CD4-positive, alpha-beta memory T cell (primary cell): ENCODE data around the gene UBFD1. TPM values are rescaled to one million over a fixed set of nuclear protein-coding genes. Genes with fewer than 3 reads are reported as not detected.

Experiments
- CTCF ChIA-PET: fragments of 350-600 bp; sonication (Branson Sonifier 250); formaldehyde crosslinking; loops from one replicate; lab custom pipeline; 2021; ENCODE audit warnings: inconsistent platforms; ENCODE audit not compliant: partially characterized antibody; lab: Charles Lee
- POLR2A ChIA-PET: fragments of 350-600 bp; sonication (Branson Sonifier 250); formaldehyde crosslinking; loops from one replicate; lab custom pipeline; 2021; ENCODE audit not compliant: partially characterized antibody; lab: Charles Lee
- DNase-seq, 5 donors: peaks; one replicate each; pipeline versions ENCODE4 v3.0.0 to v3.0.0-alpha.2; 2020 to 2022; ENCODE audit warnings: mixed read lengths in 1 of 5
- H3K27ac ChIP-seq: one replicate; pipeline ENCODE4 v1.7.0; 2013; ENCODE audit warnings: low read depth, low read length
- H3K27me3 ChIP-seq: 2 replicates; pipeline ENCODE4 v1.7.0; 2013; ENCODE audit warnings: mild to moderate bottlenecking, low read length, moderate library complexity; ENCODE audit not compliant: insufficient read depth
- H3K36me3 ChIP-seq: 2 replicates; pipeline ENCODE4 v1.7.0; 2013; ENCODE audit warnings: mild to moderate bottlenecking, low read length, moderate library complexity; ENCODE audit not compliant: insufficient read depth
- H3K4me1 ChIP-seq: 2 replicates; pipeline ENCODE4 v1.7.0; 2013; ENCODE audit warnings: mild to moderate bottlenecking, low read length, moderate library complexity; ENCODE audit not compliant: insufficient read depth
- H3K4me3 ChIP-seq, 2 donors: one replicate each; pipeline ENCODE4 v1.7.0; 2013; ENCODE audit warnings: low read length in 2 of 2, mild to moderate bottlenecking in 1 of 2
- H3K9me3 ChIP-seq, 2 donors: one replicate each; pipeline ENCODE4 v1.7.0; 2013; ENCODE audit warnings: low read length in 2 of 2, control low read depth in 1 of 2; ENCODE audit not compliant: control insufficient read depth in 1 of 2
- H3K27ac Mint-ChIP-seq, 7 donors: one replicate each; pipeline ENCODE4 v1.8.0; 2020 to 2021; ENCODE audit warnings: mixed read lengths in 7 of 7, mild to moderate bottlenecking in 6 of 7, inconsistent platforms in 3 of 7, moderate library complexity in 3 of 7
- H3K27me3 Mint-ChIP-seq, 2 donors: one replicate each; pipeline ENCODE4 v1.8.0; 2020 to 2021; ENCODE audit warnings: mixed read lengths in 2 of 2
- H3K36me3 Mint-ChIP-seq, 2 donors: one replicate each; pipeline ENCODE4 v1.8.0; 2020 to 2021; ENCODE audit warnings: mixed read lengths in 2 of 2, inconsistent platforms in 1 of 2, mild to moderate bottlenecking in 1 of 2
- H3K4me1 Mint-ChIP-seq, 4 donors: one replicate each; pipeline ENCODE4 v1.8.0; 2020 to 2021; ENCODE audit warnings: mixed read lengths in 4 of 4, mild to moderate bottlenecking in 1 of 4
- H3K4me3 Mint-ChIP-seq, 8 donors: one replicate each; pipeline ENCODE4 v1.8.0; 2020 to 2021; ENCODE audit warnings: mixed read lengths in 8 of 8, mild to moderate bottlenecking in 7 of 8, moderate library complexity in 6 of 8, inconsistent platforms in 3 of 8
- H3K9me3 Mint-ChIP-seq, 8 donors: one replicate each; pipeline ENCODE4 v1.8.0; 2020 to 2021; ENCODE audit warnings: mixed read lengths in 8 of 8, mild to moderate bottlenecking in 5 of 8, inconsistent platforms in 3 of 8, moderate library complexity in 1 of 8
- intact Hi-C: fragments of 100-400 bp; cut with micrococcal nuclease; formaldehyde crosslinking; loops from one replicate; pipeline ENCODE4 v1.15.1; 2023
- polyA plus RNA-seq, 2 donors: library from polyadenylated mRNA; unstranded; fragments of 300-500 nt; fragmentation: Illumina TruSeq; gene quantifications; one replicate each; pipeline ENCODE4 v1.2.3, GENCODE V29; 2021
- total RNA-seq, 2 experiments: library from RNA; stranded (reverse); gene quantifications; one replicate each; pipeline ENCODE4 v1.2.3, GENCODE V29; 2021

The UBFD1 gene
- total and polyA plus RNA-seq, 4 experiments from 2014 or later = 11.9 to 41.2 (median 28.1) TPM

GRCh38 chr16:23518435-23518891 lies 39.1 kb upstream of the UBFD1 start:
- Mint-ChIP-seq H3K27me3 (no peaks in the 10 kb centered on the region), H3K4me3 (peak overlapping the region in 1 of 8 donors; percentile 52), H3K27ac (peak overlapping the region in 2 of 7 donors; percentile 21 to 46), H3K9me3 (no peaks in the 10 kb centered on the region), H3K4me1 (peaks cover 24 to 44% (median 31%) of the 10 kb centered on the region in 4 donors), H3K36me3 (peaks cover 21 to 26% of the 10 kb centered on the region in 2 donors)
- no peak overlapping the region for H3K4me3 ChIP-seq
- ChIA-PET POLR2A (no interaction called here), CTCF (no interaction called here)
- intact Hi-C loops = no loop called here
- H3K27me3 ChIP-seq = no peaks in the 10 kb centered on the region
- no peaks in the 10 kb centered on the region for H3K36me3 ChIP-seq
- DNase-seq = no peak
- H3K27ac ChIP-seq = no peak overlapping the region
- H3K9me3 ChIP-seq = no peaks in the 10 kb centered on the region
- H3K4me1 ChIP-seq = peaks cover 32% of the 10 kb centered on the region

GRCh38 chr16:23519282-23519681 lies 38.2 kb upstream of the UBFD1 start:
- Histone ChIP-seq H3K27me3 (no peaks in the 10 kb centered on the region), H3K36me3 (no peaks in the 10 kb centered on the region), H3K9me3 (no peaks in the 10 kb centered on the region), H3K4me1 (peaks cover 26% of the 10 kb centered on the region), H3K27ac (no peak overlapping the region), H3K4me3 (no peak overlapping the region)
- ChIA-PET CTCF (no interaction called here), POLR2A (no interaction called here)
- Mint-ChIP-seq H3K27me3 (no peaks in the 10 kb centered on the region), H3K4me1 (peaks cover 19 to 35% (median 25%) of the 10 kb centered on the region in 4 donors), H3K27ac (no peak overlapping the region), H3K36me3 (peaks cover 30 to 34% of the 10 kb centered on the region in 2 donors), H3K4me3 (no peak overlapping the region), H3K9me3 (no peaks in the 10 kb centered on the region)
- DNase-seq = no peak
- intact Hi-C loops = no loop called here

GRCh38 chr16:23520500-23520899 lies 37.0 kb upstream of the UBFD1 start:
- POLR2A ChIA-PET = no interaction called here
- Histone ChIP-seq H3K9me3 (no peaks in the 10 kb centered on the region), H3K4me3 (no peak overlapping the region), H3K27ac (no peak overlapping the region), H3K4me1 (peaks cover 14% of the 10 kb centered on the region), H3K27me3 (no peaks in the 10 kb centered on the region), H3K36me3 (no peaks in the 10 kb centered on the region)
- Mint-ChIP-seq H3K27ac (no peak overlapping the region), H3K36me3 (peaks cover 39 to 46% of the 10 kb centered on the region in 2 donors), H3K27me3 (no peaks in the 10 kb centered on the region), H3K4me3 (no peak overlapping the region), H3K9me3 (no peaks in the 10 kb centered on the region), H3K4me1 (peaks cover 8 to 23% (median 15%) of the 10 kb centered on the region in 4 donors)
- intact Hi-C loops = no loop called here
- CTCF ChIA-PET = interaction anchor here (0.6 kb wide), 1 partner anchor 17 kb away, joined by 3 read pairs; no protein-coding TSS in a partner anchor
- DNase-seq = no peak

- DNase-seq = no peak
- Mint-ChIP-seq H3K4me1 (peaks cover 6 to 16% (median 10%) of the 10 kb centered on the region in 4 donors), H3K9me3 (no peaks in the 10 kb centered on the region), H3K27me3 (no peaks in the 10 kb centered on the region), H3K4me3 (no peak overlapping the region), H3K36me3 (peaks cover 39 to 46% of the 10 kb centered on the region in 2 donors), H3K27ac (no peak overlapping the region)
- CTCF ChIA-PET = interaction anchor here (0.6 to 1.1 kb wide), 3 partner anchors 12 to 18 kb away, joined by 3 read pairs; no protein-coding TSS in a partner anchor
- Histone ChIP-seq H3K27me3 (no peaks in the 10 kb centered on the region), H3K27ac (no peak overlapping the region), H3K36me3 (no peaks in the 10 kb centered on the region), H3K9me3 (no peaks in the 10 kb centered on the region), H3K4me1 (peaks cover 7% of the 10 kb centered on the region), H3K4me3 (no peak overlapping the region)
- POLR2A ChIA-PET = no interaction called here
- intact Hi-C loops = no loop called here
Measured at GRCh38 chr16:23521037-23521743, 36.3 kb upstream of the UBFD1 start.

GRCh38 chr16:23521965-23522364 lies 35.6 kb upstream of the UBFD1 start:
- no peak overlapping the region for H3K4me3 Mint-ChIP-seq
- no peak overlapping the region for H3K27ac Mint-ChIP-seq
- CTCF ChIA-PET = interaction anchor here (1.0 to 1.1 kb wide), 2 partner anchors 12 to 16 kb away, joined by 3 read pairs; no protein-coding TSS in a partner anchor
- Histone ChIP-seq H3K9me3 (no peaks in the 10 kb centered on the region), H3K4me1 (no peaks in the 10 kb centered on the region), H3K27me3 (no peaks in the 10 kb centered on the region), H3K4me3 (no peak overlapping the region), H3K27ac (no peak overlapping the region), H3K36me3 (no peaks in the 10 kb centered on the region)
- H3K27me3 Mint-ChIP-seq = no peaks in the 10 kb centered on the region
- peaks cover 0 to 9% (median 4%) of the 10 kb centered on the region in 4 donors for H3K4me1 Mint-ChIP-seq
- peaks cover 43 to 50% of the 10 kb centered on the region in 2 donors for H3K36me3 Mint-ChIP-seq
- intact Hi-C loops = no loop called here
- no peaks in the 10 kb centered on the region for H3K9me3 Mint-ChIP-seq
- no peak for DNase-seq
- POLR2A ChIA-PET = interaction anchor here (1.2 kb wide), 1 partner anchor 16 kb away, joined by 3 read pairs; no protein-coding TSS in a partner anchor

GRCh38 chr16:23523321-23523720 lies 34.2 kb upstream of the UBFD1 start:
- H3K9me3 ChIP-seq = no peaks in the 10 kb centered on the region
- CTCF ChIA-PET = no interaction called here
- H3K27me3 ChIP-seq = no peaks in the 10 kb centered on the region
- Mint-ChIP-seq H3K4me3 (no peak overlapping the region), H3K27ac (no peak overlapping the region), H3K9me3 (no peaks in the 10 kb centered on the region), H3K4me1 (peaks cover 0 to 3% (median 0%) of the 10 kb centered on the region in 4 donors), H3K27me3 (no peaks in the 10 kb centered on the region), H3K36me3 (peaks cover 52 to 58% of the 10 kb centered on the region in 2 donors)
- no peak for DNase-seq
- H3K4me1 ChIP-seq = no peaks in the 10 kb centered on the region
- intact Hi-C loops = no loop called here
- POLR2A ChIA-PET = no interaction called here
- no peak overlapping the region for H3K27ac ChIP-seq
- H3K36me3 ChIP-seq = no peaks in the 10 kb centered on the region
- no peak overlapping the region for H3K4me3 ChIP-seq

- ChIA-PET CTCF (interaction anchor here (1.2 kb wide), 1 partner anchor 88 kb away, joined by 3 read pairs; no protein-coding TSS in a partner anchor), POLR2A (no interaction called here)
- Histone ChIP-seq H3K27me3 (no peaks in the 10 kb centered on the region), H3K36me3 (no peaks in the 10 kb centered on the region), H3K4me1 (no peaks in the 10 kb centered on the region), H3K27ac (no peak overlapping the region), H3K9me3 (no peaks in the 10 kb centered on the region), H3K4me3 (no peak overlapping the region)
- Mint-ChIP-seq H3K27me3 (no peaks in the 10 kb centered on the region), H3K4me3 (no peak overlapping the region), H3K9me3 (no peaks in the 10 kb centered on the region), H3K36me3 (peaks cover 57 to 59% of the 10 kb centered on the region in 2 donors), H3K4me1 (no peaks in the 10 kb centered on the region), H3K27ac (no peak overlapping the region)
- no peak for DNase-seq
- intact Hi-C loops = no loop called here
Measured at GRCh38 chr16:23523876-23524385, 33.6 kb upstream of the UBFD1 start.
